ENCODE data around the gene GNB5.
"Not testable (repeated sequence)": the region's sequence is repeated elsewhere in the genome, so short reads cannot be mapped to it uniquely, and the experiment has no call there.

Gene GNB5

DNA sequence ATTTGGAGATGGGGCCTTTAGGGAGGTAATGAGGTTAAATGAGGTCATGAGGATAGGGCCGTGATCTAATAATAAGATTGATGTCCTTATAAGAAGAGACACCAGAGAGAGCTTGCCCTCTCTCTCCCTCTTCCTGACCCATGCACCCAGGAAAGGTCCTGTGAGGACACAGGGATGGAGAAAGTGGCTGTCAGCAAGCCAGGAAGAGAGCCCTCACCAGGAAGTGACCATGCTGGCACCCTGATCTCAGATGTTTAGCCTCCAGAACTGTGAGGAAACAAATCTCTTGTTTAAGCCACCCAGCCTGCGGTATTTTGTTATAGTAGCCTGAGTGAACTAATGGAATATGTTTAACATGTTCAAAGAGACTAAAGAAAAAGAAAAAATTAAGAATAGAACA is 15.3 kb upstream of the GNB5 start:
- DNase-seq = no peak

GRCh38 chr15:52204657-52205056 is 13.5 kb upstream of the GNB5 start:
- DNase-seq = no peak

DNA sequence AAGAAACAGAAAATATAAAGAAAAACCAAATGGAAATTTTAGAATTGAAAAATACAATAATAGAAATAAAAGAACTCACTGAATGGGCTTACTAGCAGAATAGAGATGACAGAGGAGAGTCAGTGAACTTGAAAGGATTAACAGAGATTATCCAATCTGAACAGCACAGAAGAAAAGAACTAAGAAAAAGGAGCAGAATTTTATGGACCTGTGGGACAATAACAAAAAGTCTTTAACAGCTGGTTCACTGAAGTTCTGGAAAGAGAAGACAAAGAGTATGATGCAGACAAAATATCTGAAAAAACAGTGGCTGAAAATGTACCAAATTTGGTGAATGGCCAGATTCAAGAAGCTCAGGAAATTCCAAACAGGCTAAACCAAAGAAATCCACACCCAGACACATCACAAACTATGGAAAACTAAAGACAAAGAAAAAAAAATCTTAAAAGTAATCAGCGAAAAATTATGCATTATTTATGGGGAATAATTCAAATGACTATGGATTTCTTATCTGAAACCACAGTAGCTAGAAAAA is 9.7 kb upstream of the GNB5 start:
- no peak for DNase-seq

DNA sequence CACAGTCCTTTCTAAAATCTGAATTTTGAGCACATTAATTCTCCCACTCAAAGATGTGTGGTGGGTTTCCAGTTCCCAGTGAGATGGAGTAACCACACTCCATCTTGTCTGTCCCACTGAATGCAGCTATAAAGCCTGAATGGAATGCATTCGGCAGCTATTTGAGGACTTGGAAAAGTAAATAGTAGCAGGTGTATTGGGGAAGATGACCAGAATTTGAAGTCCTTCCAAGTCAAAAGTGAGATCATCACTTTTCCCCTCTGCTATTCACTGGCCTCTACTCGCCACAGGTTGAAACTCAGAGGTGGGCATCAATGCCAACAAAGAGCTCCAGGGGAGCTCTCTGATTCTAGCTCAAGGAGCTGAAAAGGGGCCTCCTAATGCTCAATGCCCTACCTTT is 8.1 kb upstream of the GNB5 start:
- DNase-seq = no peak

DNA sequence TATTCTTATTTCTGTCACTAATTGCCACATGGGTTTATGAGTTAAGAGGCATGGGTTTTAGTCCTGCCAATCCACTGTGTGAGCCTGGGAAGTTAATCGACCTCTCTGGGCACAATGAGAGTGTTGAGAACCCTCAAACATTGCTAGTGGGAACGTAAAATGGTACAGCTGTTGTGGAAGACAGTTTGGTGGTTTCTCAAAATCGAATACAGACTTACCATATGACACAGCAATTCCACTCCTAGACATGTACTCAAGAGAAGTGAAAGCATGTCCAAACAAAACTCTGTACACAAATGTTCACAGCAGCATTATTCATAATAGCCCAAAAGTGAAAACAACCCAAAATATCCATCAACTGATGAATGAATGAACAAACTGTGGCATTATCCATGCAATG is 5.7 kb upstream of the GNB5 start:
- DNase-seq = no peak

GRCh38 chr15:52193791-52194190 is 2.6 kb upstream of the GNB5 start:
- DNase-seq = no peak

GRCh38 chr15:52193321-52193720 is 2.1 kb upstream of the GNB5 start:
- DNase-seq = no peak

DNA sequence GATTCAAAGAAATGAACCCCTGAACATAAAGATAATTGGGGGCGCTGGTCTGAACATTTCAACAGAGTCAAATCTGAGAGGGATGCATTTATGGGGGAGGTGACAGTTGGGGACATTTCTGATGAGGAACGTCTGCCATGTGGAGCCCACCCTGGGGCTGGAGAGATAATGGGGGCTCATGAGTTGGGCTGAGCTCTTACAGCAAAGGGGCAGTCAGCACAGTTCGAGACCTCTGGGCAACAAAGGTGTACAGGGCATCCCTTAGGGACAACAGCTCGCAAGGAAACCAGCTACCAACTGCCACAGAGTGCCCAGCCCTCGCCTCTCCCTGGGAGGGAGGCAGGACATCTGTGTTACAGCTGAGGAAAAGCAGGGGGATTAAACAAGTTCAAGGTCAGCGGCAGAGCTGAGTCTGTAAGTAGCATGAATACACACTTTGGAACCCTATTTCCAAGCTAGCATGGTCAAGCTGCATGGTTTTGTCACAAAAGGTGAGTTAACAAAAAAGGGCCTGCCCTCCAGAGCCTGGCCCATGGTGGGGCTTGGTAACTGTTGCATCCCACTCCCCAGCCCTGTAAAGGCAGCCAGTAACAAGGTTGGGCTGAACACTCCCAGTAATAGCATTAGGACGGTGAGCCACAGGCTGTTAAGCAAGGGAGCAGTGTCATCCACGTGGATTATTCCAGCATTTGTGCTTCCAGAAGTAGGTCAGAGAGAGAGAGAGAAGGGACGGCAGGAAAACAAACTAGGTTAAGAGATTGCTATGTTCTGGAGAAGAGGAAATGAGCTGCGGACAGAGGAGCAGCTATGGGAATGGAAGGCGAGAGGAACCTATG is 4.3 kb downstream of the GNB5 start:
- no peak for DNase-seq

DNA sequence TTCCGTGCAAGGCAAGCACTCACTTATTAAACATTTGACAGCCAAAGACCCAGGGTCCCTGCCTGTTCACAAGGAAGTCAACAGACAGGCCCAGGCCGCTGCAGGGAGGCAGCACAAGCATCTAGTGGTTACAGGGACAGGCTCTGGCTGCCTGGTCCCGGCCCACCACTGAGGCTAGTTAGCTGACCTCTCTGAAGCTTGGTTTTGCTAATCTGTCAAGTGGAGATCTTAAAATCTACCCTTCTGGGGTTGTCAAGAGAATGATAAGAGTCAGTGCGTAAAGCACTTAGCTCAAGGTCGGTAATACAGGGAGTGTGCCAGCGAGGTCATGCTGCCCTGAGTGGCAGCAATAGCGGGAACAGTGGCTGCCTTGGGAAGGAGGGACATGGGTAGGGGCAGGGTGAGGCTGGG is 6.0 kb downstream of the GNB5 start:
- no peak for DNase-seq

- no peak for DNase-seq
Measured at GRCh38 chr15:52184721-52185120, 6.5 kb downstream of the GNB5 start.

GRCh38 chr15:52183562-52184173 is 7.5 kb downstream of the GNB5 start:
- no peak for DNase-seq

DNA sequence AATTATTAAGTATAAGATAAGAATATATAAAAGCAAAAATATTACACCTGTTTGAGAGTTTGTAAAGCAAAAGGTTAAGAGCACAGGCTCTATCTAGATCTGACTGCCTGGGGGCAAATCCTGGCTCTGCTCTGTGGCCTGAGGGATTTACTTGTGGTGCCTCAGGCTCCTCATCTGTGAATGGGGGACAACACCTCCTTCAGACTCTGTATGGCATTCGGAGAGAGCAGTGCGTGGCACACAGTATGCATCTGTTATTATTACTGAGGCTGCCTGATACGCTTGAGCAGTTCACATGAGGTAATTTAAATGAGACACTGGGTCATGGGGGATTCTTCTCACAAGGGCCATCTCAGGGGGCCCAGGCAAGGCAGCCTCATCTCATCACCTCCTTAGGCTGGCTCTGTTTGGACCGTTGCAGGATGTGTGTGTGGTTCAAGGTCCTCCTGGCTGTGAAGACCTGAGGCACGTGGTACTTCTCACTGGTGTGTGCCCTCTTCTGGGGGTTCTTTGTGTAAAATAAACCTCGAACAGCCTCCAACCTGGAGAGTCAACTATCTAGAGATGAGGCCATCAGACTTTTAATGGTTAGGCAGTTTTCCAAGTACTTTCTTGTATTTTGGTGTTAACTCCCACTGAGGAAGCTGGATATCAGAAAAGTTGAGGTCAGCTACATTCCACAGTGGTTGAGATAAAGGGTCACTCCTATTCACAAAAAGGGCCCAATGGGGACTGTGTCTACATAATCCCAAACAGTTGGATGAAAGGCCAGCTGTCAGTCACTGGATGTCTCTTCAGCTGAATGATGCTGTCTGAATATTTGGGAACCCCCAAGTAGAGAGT is 9.0 kb downstream of the GNB5 start:
- no peak for DNase-seq

GRCh38 chr15:52180851-52181450 is 10.2 kb downstream of the GNB5 start:
- no peak for DNase-seq

GRCh38 chr15:52180196-52180835 is 10.9 kb downstream of the GNB5 start:
- DNase-seq = no peak

DNA sequence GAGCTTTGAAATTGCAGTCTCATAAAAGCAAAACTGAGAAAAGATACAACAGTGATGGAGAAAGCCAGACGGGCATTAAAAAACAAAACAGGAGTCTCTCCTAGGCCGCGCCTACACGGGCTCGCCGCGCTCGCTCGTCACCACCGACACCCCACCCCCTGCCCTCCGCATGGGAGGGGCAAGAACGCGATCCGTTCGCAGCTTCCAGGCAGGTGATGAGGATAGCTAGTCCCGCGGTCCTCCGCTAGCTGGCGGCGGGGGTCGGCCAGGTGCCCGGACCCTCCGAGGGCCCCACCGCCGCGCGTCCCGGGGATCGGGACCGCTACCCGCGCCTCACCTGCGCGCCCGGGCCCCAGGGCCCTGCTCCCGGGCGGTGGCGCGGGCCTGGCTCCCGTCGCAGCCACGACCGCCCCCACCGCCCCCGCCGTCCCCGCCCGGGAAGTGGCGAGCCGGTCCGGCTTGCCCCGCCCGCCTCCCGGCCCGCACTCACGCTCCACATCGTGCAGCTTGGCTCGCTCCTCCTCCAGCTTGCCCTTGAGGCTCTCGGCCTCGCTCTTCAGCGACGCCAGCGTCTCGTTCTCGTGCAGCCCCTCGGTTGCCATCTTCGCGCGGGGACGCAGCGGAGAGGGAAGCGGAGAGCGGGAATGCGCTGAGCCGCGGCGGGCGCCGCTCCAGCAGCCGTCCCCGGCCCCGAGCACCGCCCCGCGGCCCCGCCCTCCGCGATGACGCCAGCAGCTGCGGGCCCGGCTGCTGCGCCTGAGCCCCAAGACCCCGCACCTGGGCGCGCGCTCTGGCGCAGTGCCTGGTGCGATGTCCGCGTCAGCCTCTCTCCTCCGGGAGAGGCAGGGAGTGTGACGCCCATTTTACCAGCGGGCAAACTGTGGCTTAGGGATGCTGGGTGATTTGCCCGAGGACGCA is 11.7 kb downstream of the GNB5 start:
- DNase-seq = peak; percentile 77

DNA sequence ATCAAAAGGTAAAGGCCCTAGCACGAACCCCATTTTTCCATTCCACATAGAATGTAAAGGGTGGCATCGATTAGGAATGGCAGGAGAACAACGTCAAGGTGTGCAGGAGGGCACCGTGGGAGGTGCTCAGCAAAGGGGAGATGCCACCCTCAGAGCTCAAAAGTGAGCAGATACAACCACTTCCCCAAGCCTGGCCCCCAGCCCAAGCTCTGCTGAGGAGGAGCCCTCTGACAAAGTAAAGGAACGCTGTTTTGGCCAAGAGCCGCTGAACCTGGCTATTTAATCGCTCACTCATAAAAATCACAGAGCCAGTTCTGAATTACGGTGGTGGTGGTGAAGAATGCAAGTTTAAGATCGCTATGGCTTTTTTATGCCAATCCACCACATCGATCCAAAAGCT is 12.4 kb downstream of the GNB5 start:
- no peak for DNase-seq

- peak; percentile 30 for DNase-seq
Measured at GRCh38 chr15:52172869-52173268, 18.3 kb downstream of the GNB5 start.

GRCh38 chr15:52171807-52172206 is 19.4 kb downstream of the GNB5 start:
- no peak for DNase-seq

- no peak for DNase-seq
Measured at GRCh38 chr15:52171386-52171785, 19.8 kb downstream of the GNB5 start.

DNA sequence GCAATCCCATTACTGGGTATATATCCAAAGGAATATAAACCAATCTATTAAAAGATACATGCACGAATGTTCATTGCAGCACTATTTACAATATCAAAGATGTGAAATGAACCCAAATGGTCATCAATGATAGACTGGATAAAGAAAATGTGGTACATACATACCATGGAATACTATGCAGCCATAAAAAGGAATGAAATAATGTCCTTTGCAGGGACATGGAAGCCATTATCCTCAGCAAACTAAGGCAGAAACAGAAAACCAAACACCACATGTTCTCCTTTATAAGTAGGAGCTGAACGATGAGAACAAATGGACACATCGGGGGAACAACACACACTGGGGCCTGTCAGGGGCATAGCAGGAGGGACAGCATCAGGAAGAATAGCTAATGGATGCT is 21.0 kb downstream of the GNB5 start:
- DNase-seq = not testable (repeated sequence)

GRCh38 chr15:52165494-52166131 is 25.6 kb downstream of the GNB5 start:
- peak; percentile 49 for DNase-seq
